GM19372 (cell line): ENCODE results near the gene IER2.
"Not testable (repeated sequence)": the region's sequence is repeated elsewhere in the genome, so short reads cannot be mapped to it uniquely, and the experiment has no call there.

Experiments used
- ATAC-seq: cut with Tn5 transposase; IDR thresholded peaks from one replicate; pipeline ENCODE4 v1.9.1; 2021; ENCODE audit warnings: mild to moderate bottlenecking, low read depth, moderate library complexity; ENCODE audit not compliant: unreplicated experiment

Gene IER2

GRCh38 chr19:13189600-13189999, 39.4 kb downstream of the IER2 start:
- no peak for ATAC-seq

- no peak for ATAC-seq
These were observed 40.8 kb downstream of the IER2 start for GRCh38 chr19:13190781-13191540.

DNA sequence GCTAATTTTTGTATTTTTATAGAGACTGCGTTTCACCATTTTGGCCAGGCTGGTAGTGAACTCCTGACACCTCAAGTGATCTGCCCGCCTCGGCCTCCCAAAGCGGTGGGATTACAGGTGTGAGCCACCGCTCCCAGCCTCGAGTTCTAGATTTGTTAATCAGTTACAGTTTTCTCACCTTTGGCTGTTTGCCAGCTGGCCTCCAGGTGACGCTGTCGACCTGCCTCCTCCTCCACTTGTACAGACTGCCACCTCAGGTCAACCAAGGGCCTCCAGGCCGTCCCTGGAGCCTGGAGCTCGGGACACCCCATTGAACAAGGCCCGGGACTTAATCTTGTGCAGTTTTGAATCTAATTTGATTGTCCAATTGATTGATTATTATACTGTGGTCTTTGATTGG, 45.5 kb downstream of the IER2 start:
- no peak for ATAC-seq

DNA sequence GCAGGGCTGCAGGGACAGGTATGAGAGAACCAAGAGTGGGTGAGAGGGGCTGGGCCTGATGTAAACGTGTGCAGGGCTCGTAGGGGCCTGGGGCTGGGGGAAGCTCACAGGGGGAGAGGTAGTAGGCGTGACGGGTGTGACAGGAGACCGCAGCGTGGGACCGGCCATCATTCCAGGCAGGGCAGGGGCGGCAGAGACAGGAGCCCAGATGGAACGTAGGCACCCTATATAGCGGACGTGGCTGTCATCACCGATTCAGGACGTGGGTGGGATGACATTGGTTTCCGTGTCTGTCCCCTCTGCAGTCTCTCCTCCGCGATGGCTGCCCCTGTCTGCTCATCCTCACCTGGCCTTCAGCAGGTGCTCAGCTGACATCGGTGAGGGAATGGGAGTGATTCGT, 48.4 kb downstream of the IER2 start:
- ATAC-seq = no peak

- not testable (repeated sequence) for ATAC-seq
These were observed 51.9 kb downstream of the IER2 start for GRCh38 chr19:13202112-13202511.
